ENCODE results near the gene TUBD1.

GRCh38 chr17:59899099-59899498 is 6.4 kb upstream of the TUBD1 start:
- TF ChIP-seq CTCF (IDR thresholded peaks at IDR 0.05) = peak in 2 of 4 donors; percentile 31 to 33
- TF ChIP-seq POLR2A (IDR thresholded peaks at IDR 0.05) = no peak
